NCI-H345 treated with DMSO at 0.1 percent for 48 hours (cell line): Measurements from ENCODE around the gene WWP2.
"Not testable (repeated sequence)": the region's sequence is repeated elsewhere in the genome, so short reads cannot be mapped to it uniquely, and the experiment has no call there.

Source experiments
- DNase-seq: peaks from one replicate; lab custom pipeline; 2025; ENCODE audit not compliant: unreplicated experiment; lab: John Stamatoyannopoulos, UW

The WWP2 gene

DNA sequence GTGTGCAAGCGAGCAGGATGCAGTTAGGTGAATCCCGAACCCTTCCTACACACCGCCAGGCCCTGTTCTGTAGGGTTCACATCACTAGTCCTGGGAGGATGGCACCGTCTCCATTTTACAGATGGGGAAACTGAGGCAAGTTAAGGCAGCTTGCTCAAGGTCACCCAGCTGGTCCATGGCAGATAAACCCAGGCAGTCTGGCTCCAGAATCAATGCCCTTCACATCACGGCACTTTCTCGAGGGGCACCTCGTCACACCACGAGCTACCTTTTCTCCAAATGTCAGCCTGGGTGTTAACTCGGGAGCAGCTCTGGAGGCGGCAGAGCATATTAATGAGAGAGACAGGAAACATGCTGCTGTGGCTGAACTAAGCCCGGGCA lies 16.9 kb upstream of the WWP2 start:
- DNase-seq = no peak

- DNase-seq = no peak
These were observed 16.2 kb upstream of the WWP2 start for GRCh38 chr16:69745959-69746358.

DNA sequence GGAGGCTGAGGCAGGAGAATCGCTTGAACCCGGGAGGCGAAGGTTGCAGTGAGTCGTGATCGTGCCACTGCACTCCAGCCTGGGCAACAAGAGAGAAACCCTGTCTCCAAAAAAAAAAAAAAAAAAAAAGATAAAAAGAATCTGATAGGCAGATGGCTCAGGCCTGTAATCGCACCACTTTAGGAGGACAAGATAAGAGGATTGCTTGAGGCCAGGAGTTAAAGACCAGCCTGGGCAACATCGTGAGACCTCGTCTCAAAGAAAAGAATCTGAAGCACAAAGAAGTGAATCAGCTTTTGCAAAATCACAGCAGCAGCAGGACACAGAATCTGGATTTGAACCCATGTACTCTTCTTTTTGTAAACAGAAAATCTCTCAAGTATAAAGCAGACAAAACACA lies 15.0 kb upstream of the WWP2 start:
- DNase-seq = no peak

GRCh38 chr16:69748694-69749345 lies 13.3 kb upstream of the WWP2 start:
- no peak for DNase-seq

- DNase-seq = no peak
These were observed 8.0 kb upstream of the WWP2 start for GRCh38 chr16:69754143-69754468.

DNA sequence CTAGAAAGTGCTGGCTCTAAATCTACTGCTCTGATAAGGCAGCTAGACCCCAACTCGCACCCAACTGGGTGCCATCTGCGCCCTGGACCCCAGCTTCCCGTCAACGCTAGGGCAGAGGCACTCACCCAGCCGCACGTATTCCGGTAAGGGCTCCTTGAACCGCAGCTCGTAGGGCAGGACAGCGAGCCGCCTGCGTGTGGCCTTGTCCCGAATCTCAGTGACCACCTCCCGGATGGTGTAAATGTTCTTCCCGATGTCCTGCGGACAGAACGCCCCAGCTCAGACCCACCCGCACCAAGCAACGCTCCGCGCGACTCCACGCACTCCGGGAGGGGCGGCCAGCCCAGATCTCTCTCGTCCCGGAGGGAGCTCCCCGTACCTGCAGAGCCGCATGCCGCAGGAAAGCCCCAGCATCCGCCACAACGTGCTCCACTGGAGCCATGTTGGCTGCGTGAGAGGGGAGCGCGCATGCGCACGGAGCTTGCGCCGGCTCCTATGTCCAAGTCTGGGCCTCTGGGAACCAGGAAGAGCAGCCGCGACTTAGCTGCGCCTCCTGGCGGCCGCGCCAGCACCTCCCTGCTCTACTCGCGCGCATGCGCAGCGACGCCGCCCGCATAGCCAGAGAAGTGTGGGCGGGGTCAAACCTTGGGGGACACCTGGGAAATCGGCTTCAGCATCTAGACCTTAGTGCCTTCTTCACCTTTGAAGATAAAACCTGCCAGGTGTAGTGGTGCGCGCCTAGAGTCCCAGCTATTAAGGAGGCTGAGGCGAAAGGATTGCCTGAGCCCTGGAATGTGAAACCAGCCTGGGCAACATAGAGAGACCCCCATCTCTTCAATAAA lies 7.4 kb upstream of the WWP2 start, which contains the start of gene NOB1:
Gene NOB1, minus strand, starts transcription at position 458 of the 842 bp plus-strand sequence. Its CDS starts 16 bp downstream, at position 442.
- DNase-seq = peak; percentile 73

- DNase-seq = no peak
These were observed 5.4 kb upstream of the WWP2 start for GRCh38 chr16:69756705-69757104.

- not testable (repeated sequence) for DNase-seq
These were observed 4.8 kb upstream of the WWP2 start for GRCh38 chr16:69757375-69757774.

DNA sequence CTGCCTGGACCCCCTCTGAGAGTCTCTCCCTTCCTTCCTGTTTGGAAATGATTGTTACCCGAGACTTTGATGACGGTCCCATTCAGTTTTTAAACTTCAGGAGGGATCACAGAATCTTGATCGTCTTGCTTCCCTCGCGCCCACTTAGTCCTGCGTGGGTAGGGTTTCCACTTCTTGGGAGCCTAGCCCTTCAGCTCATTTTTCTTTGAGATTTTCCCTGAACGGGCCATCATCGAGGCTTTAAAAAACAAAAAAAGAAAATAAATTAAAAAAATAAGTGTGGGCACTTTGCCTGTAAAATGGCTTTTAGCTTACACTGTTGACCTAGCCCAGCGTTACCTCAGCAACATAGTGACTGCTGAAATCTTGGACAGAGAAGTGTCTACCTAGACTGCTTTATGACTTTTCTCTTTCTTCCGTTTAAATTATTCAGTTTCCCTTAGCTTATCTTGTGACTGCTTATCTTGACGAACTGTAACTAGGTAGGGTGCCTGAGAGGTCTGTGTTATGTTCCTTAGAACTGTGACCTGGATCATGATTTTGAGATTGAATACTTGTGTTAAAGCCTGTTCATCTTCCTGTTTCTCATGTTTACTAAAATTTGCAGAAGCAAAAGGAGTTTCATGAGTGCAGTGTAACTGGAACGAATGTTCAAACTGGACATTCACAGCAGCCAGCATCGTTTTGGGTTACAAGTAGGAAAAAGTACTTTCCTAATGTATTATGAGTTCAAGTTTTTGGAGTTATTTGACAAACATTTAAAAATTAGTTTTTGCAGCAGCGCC lies 874 bp downstream of the WWP2 start:
- DNase-seq = no peak

DNA sequence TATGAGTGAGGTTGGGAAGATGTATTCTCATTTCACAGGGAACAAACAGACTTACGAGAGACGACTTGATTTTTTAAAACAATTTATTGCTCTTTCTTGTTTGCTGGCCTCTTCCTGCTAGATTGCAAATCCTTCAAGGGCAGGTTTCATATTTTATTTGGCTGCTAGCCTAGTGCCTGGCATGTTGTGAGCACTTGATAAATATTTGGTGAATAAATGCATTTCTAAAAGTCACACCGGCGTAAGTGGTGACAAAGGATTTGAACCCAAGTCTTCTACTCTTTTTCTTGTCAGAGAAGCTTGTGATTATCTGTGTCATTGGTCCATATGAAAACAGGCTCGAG lies 1.4 kb downstream of the WWP2 start:
- DNase-seq = no peak

DNA sequence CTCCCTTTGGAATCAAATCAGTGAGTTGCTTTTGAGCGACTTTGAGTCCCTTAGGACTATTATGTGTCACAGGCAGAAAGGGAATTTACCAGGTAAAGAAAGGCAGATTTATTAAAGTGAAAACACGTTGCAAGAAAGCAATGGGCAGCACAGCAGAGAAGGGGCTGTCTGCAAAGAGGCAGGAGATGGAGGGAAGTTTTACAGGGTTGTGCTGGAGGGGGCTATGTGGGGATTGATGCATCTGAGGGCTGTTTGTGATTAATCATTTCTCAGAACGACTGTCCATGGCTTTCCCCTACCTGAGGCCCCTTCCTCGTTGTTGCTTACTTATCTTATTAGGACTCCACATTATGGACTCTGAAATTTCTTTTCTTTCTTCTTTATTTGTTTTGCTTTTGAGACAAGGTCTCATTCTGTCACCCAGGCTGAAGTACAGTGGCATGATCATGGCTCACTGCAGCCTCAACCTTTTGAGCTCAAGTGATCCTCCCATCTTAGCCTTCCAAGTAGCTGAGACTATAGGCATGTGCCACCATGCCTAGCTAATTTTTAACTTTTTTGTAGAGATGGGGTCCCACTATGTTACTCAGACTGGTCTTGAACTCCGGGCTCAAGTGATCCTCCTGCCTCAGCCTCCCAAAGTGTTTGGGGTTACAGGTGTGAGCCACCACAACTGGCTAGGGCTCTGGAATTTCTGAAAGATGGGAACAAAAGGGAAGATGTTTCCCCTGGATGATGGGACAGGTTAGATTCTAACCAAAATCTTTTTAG lies 5.5 kb downstream of the WWP2 start:
- DNase-seq = no peak

- no peak for DNase-seq
These were observed 6.5 kb downstream of the WWP2 start for GRCh38 chr16:69768666-69769065.

DNA sequence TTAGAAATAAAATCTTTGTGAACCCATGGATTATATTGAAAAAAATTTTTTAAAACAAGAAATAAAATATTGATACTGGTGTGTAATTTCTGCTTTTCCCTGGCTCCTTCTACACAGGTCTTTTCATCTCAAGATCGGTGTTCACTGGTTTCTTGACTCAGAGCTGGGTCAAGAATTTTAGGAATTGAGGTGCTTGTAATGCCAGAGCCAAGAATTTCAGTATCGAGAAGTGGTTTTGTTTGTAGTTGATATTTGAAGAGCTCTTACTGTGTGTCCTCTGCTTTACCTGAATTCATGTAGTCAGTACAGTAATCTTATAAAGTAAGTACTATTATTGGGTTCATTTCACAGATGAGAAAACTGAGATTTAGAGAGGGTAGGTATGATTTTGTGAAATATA lies 7.3 kb downstream of the WWP2 start:
- DNase-seq = no peak

- no peak for DNase-seq
These were observed 9.5 kb downstream of the WWP2 start for GRCh38 chr16:69771651-69771967.

DNA sequence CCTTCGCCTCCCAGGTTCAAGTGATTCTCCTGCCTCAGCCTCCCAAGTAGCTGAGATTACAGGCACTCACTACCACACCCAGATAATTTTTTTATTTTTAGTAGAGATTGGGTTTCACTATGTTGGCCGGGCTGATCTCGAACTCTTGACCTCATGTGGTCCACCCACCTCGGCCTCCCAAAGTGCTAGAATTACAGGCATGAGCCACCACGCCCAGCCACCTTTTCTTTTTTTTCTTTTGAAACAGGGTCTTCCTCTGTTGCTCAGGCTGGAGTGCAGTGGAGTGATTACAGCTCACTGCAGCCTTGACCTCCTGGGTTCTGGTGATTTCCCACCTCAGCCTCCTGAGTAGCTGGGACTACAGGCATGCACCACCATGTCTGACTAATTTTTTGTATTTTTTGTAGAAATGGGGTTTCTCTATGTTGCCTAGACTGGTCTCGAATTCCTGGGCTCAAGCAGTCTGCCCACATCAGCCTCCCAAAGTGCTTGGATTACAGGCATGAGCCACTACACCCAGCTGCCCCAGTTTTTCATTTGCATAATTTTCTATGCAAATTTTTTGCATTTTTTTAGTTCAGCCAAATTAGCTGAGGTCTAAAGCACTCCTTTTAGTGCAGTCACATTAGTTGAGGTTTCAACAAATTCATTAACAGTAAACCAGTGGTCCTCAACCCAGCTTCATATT lies 11.3 kb downstream of the WWP2 start:
- DNase-seq = no peak

GRCh38 chr16:69775563-69775962 lies 13.4 kb downstream of the WWP2 start:
- no peak for DNase-seq

DNA sequence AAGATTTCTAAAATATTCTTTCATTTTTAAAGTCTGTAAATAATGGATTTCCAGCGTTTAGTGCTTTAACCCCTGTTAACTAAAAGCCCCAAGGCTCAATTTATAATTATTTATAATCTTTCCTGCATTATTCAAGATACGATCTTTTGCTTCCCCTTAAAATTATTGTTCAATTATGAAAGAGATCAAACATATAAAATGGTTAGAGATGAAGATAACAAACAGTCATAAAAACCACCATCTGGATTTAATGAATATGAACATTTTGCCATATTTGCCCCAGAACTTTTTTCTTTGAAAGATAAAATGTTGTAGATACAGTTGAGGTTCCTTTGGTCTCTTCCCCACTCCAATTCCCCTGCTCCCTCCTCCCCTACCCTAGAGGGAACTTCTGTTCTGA lies 17.6 kb downstream of the WWP2 start:
- no peak for DNase-seq

GRCh38 chr16:69781118-69781517 lies 19.0 kb downstream of the WWP2 start:
- no peak for DNase-seq

GRCh38 chr16:69784586-69784985 lies 22.5 kb downstream of the WWP2 start:
- DNase-seq = no peak

GRCh38 chr16:69787883-69788282 lies 25.8 kb downstream of the WWP2 start:
- no peak for DNase-seq

GRCh38 chr16:69791391-69791847 lies 29.3 kb downstream of the WWP2 start:
- DNase-seq = not testable (repeated sequence)
